Testis (tissue), 2 donors: ENCODE measurements around the gene ZBTB11.

Experiments used
- POLR2A ChIP-seq: fragments of 450-650 bp; IDR thresholded peaks from one replicate; pipeline ENCODE4 v1.6.1; 2017; ENCODE audit warnings: antibody characterized with exemption, mild to moderate bottlenecking, moderate library complexity
- TF ChIP-seq, protein P1 (sequence below), 3 experiments: fragments of 450-650 bp in 2 of 3; fragments of 200-600 bp in 1 of 3; sonication (generic) in 1 of 3; IDR thresholded peaks; one replicate each; pipeline ENCODE4 v1.5.1; 2016 to 2019; ENCODE audit warnings: antibody characterized with exemption in 3 of 3, mild to moderate bottlenecking in 2 of 3, moderate library complexity in 1 of 3

DNA sequence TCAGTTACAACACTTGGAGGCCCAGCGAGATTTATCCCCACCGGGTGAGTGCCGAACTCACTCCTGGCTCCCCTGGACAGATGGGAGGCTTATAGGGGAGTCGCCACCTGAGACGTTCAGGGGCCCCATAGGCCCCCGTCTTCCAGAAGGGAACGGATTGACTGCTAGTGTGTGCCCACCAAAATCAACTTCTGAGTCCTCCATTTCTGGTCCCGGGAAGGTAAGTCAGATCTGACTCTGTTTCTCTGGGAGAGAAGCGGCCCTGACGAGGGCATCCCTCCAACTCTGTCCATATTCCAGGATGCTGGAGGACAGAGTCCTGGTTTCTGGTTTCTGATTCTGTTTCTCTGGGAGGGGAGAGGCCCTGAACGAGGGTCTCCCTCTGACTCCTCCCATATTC lies 44.3 kb downstream of the ZBTB11 start:
- TF ChIP-seq, protein P1, sequence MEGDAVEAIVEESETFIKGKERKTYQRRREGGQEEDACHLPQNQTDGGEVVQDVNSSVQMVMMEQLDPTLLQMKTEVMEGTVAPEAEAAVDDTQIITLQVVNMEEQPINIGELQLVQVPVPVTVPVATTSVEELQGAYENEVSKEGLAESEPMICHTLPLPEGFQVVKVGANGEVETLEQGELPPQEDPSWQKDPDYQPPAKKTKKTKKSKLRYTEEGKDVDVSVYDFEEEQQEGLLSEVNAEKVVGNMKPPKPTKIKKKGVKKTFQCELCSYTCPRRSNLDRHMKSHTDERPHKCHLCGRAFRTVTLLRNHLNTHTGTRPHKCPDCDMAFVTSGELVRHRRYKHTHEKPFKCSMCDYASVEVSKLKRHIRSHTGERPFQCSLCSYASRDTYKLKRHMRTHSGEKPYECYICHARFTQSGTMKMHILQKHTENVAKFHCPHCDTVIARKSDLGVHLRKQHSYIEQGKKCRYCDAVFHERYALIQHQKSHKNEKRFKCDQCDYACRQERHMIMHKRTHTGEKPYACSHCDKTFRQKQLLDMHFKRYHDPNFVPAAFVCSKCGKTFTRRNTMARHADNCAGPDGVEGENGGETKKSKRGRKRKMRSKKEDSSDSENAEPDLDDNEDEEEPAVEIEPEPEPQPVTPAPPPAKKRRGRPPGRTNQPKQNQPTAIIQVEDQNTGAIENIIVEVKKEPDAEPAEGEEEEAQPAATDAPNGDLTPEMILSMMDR (IDR thresholded peaks at IDR 0.05), result no peak
- no peak for TF ChIP-seq POLR2A
